HCT116 (cell line): ENCODE data around the gene OTUB2. TPM values are rescaled to one million over a fixed set of nuclear protein-coding genes. Genes with fewer than 3 reads are reported as not detected.

Experiments
- total RNA-seq: library from RNA; stranded (reverse); gene quantifications from one replicate; pipeline ENCODE4 v1.2.1, GENCODE V29; 2021; ENCODE audit not compliant: unreplicated experiment

Gene OTUB2
- total RNA-seq, 1 experiment from 2014 or later, result 6.6 TPM

Other genes starting within 250 kb of the OTUB2 start
- 1.5 TPM for gene PRIMA1, start 237.9 kb upstream of the OTUB2 start, total RNA-seq
- not detected for gene FAM181A, start 99.0 kb upstream of the OTUB2 start, total RNA-seq
- not detected for gene ASB2, start 49.8 kb upstream of the OTUB2 start, total RNA-seq
- gene CCDC197, start 29.0 kb upstream of the OTUB2 start, total RNA-seq, result not detected
- 169 TPM for gene DDX24, start 54.9 kb downstream of the OTUB2 start, total RNA-seq
- 26.0 TPM for gene IFI27L1, start 55.0 kb downstream of the OTUB2 start, total RNA-seq
- gene IFI27, start 84.4 kb downstream of the OTUB2 start, total RNA-seq, result 3.8 TPM
- gene IFI27L2, start 103.3 kb downstream of the OTUB2 start, total RNA-seq, result 42.9 TPM
- 5.5 TPM for gene PPP4R4, start 148.0 kb downstream of the OTUB2 start, total RNA-seq